Ovary (tissue), 3 donors: ENCODE measurements around the gene CPOX.

Source experiments
- CTCF ChIP-seq, 3 donors: fragments of 450-650 bp in 2 of 3; fragments of 200-600 bp in 1 of 3; IDR thresholded peaks; one replicate each; pipeline versions ENCODE4 v1.5.1 to v1.8.0; 2016 to 2022; ENCODE audit warnings: antibody characterized with exemption in 3 of 3, mild to moderate bottlenecking in 1 of 3
- EP300 ChIP-seq: sonication (generic); formaldehyde crosslinking; IDR thresholded peaks from one replicate; pipeline ENCODE4 v1.6.1; 2017; ENCODE audit warnings: antibody characterized with exemption
- POLR2A ChIP-seq: fragments of 450-650 bp; IDR thresholded peaks from one replicate; pipeline ENCODE4 v1.6.1; 2017; ENCODE audit warnings: antibody characterized with exemption, mild to moderate bottlenecking, moderate library complexity
- donor health status: DM: no; HTN: no; CAD: no.

GRCh38 chr3:98592345-98592935, 971 bp downstream of the CPOX start:
- TF ChIP-seq CTCF (IDR thresholded peaks at IDR 0.05) (no peak), POLR2A (no peak), EP300 (no peak)
